SH-SY5Y (cell line): ENCODE measurements around the gene INSC.

Source experiments
- GATA2 ChIP-seq: IDR thresholded peaks from 2 replicates; pipeline ENCODE4 v1.6.1; 2011; ENCODE audit warnings: mild to moderate bottlenecking, low read depth, low read length
- GATA3 ChIP-seq: IDR thresholded peaks from 2 replicates; pipeline ENCODE4 v1.6.1; 2011; ENCODE audit warnings: low read depth, mild to moderate bottlenecking, low read length, moderate library complexity

- TF ChIP-seq GATA2 (no peak), GATA3 (no peak)
Observed at GRCh38 chr11:15145615-15146014, 30.9 kb downstream of the INSC start.
